Right forelimb (tissue), 1 donor: ENCODE data around the gene FUOM.
"Not testable (repeated sequence)": the region's sequence is repeated elsewhere in the genome, so short reads cannot be mapped to it uniquely, and the experiment has no call there.

Source experiments
- DNase-seq: peaks from one replicate; pipeline ENCODE4 v3.0.0-alpha.2; 2018

The FUOM gene

DNA sequence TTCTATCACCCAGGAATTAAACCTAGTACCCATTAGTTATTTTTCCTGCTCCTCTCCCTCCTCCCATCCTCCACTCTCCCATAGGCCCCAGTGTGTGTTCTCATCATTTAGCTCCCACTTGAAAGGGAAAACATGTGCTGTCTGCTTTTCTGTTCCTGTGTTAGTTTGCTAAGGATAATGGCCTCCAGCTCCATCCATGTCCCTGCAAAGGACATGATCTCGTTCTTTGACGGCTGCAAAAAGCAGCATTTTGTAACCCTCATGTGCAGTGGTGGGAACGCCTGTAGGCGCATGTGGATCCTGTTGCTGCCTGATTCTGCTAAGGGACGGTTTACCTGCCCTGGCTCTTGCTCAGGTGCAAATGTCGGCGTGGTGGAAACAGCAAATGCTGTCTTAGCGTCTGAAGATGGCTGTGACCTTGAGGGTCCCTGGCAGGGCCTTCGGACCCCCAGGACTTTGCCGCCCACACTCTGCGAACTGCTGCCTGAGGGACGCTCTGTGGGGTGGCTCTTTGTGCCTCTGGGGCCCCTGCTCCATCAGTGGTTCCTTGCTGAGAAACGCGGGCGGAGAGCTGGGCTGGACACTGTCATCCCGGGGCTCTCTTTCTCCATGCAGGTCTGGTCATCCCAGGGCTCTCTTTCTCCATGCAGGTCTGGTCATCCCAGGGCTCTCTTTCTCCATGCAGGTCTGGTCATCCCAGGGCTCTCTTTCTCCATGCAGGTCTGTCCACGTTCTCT lies 30.6 kb upstream of the FUOM start:
- DNase-seq = no peak

- DNase-seq = not testable (repeated sequence)
These were observed 29.1 kb upstream of the FUOM start for GRCh38 chr10:133386951-133387350.

GRCh38 chr10:133385214-133385613 lies 27.4 kb upstream of the FUOM start:
- DNase-seq = no peak

- no peak for DNase-seq
These were observed 26.3 kb upstream of the FUOM start for GRCh38 chr10:133384071-133384470.

DNA sequence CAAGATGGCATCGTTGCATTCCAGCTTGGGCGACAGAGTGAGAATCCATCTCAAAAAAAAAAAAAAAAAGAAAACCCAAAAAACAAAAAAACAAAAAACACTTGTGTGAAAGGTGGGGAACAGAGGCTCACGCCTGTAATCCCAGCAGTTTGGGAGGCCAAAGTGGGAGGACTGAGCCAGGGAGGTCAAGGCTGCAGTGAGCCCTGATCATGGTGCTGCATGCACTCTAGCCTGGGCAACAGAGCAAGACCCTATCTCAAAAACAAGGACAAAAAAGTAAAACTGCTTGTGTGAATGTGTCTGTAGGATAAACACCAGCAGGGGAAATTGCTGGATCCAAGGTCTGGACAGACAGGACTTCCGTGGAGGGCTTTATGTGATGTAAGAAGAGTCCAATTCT lies 25.7 kb upstream of the FUOM start:
- DNase-seq = no peak

DNA sequence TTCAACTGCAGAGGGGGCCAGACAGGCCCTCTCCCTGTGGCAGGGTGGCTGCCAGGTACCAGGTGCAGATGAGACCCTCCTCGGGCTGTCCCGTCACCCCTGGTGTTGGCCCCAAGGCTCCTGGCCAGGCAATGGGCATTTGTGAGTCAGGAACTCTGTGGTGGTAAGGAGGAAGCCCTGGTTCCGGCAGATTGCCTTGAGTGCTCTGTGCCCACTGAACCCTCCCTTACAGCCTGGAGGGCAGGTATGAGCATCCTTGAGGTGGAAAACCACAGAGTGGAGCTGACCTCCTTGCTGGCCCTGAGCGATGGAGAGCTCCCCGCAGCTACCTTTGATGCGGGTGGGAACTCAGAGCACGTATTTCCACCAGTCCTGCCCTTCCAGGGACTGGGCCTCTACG lies 23.2 kb upstream of the FUOM start:
- DNase-seq = no peak

GRCh38 chr10:133379801-133380666 lies 22.2 kb upstream of the FUOM start:
- DNase-seq = no peak

DNA sequence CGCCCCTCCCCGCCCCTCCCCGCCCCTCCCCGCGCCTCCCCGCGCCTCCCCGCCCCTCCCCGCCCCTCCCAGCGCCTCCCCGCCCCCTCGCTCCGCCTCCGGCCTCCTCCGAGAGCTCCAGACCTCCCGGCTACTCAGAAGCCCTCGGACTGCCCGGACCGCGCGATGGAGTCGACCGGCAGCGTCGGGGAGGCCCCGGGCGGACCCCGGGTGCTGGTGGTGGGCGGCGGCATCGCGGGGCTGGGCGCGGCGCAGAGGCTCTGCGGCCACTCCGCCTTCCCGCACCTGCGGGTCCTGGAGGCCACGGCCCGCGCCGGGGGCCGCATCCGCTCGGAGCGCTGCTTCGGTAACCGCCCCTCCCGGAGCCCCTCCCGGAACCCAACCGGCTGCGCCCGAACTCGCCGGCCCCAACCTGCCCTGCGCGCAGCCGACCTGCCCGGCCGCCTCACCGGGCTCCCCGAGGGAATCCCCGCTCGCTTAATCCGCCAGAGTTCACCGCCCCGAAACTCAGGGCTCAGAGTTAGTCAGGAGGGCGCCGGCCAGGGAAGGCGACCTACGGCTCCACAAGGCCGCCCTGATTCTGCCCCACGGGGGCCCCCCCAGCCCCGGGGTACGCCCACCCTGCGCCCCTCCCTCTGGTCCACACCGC lies 21.5 kb upstream of the FUOM start, which contains the start of gene PAOX:
TSS of gene PAOX (plus strand) at position 111 of the 649 bp plus-strand sequence. CDS start at position 166, 55 bp downstream.
- DNase-seq = peak; percentile 71

DNA sequence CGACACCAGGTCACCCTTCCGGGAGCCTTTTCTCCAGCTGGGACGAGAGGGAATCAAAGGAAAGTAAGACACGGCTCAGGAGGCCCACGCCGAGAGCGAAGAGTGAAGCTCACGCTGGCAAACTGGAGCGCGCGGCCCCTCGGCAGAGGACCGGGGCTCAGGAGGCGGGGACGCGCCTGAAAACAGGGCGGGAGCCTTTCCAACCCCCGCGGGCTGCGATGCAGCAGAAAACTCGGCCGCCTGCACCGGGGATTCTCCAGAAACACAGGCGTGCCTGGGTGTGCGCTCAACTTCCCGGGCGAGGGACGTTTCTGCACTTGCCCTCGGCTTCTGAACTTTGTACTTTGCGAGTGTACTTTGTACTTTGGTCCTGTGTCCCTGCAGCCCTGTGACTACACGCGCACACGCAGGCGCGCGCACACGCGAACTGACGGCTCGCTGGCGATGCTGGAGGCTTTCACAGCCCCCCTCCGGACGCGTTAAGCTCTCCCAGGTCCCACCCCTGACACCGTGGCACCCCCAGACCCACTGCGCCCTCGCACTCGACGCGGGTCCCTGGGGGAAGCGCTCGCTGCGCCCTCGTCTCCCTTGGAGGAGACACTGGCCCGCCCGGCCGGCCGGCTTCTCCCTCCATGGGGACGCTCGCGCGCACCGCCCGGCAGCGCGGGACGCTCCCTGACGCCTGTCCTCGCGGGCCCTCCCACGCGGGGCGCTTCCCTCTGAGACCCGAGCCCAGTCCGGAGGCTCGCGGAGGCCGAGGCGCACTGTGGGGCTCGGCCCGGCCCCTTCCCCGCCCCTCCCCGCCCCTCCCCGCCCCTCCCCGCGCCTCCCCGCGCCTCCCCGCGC lies 20.7 kb upstream of the FUOM start:
- DNase-seq = peak; percentile 79

GRCh38 chr10:133377818-133378250 lies 20.0 kb upstream of the FUOM start:
- DNase-seq = no peak

GRCh38 chr10:133377025-133377817 lies 19.4 kb upstream of the FUOM start:
- no peak for DNase-seq

- DNase-seq = not testable (repeated sequence)
These were observed 18.4 kb upstream of the FUOM start for GRCh38 chr10:133376183-133376582.

GRCh38 chr10:133375357-133376115 lies 17.7 kb upstream of the FUOM start:
- DNase-seq = no peak

GRCh38 chr10:133373174-133374090 lies 15.6 kb upstream of the FUOM start, which contains the start of gene ECHS1:
Gene ECHS1, minus strand, starts transcription at chr10:133373354. Its CDS starts 21 bp downstream, at chr10:133373333.
- peak; percentile 97 for DNase-seq

DNA sequence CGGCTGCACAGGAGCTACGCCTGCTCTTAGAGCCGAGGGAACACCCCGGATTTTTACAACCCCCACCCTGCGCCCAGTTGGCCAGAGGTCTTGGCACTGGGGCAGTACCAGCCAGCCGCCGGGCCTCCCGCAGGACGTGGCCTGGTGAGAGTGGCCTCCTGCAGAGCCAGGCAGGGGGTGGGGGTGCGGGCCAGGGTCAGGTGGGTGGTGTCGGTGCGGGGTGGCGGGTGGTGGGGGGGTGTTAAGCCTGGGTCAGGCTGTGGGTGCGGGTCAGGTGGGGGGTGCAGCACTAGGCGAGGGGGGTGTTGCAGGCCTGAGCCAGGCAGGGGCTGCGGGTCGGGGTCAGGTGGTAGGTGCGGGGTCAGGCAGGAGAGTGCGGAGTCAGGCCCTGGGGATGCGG lies 14.7 kb upstream of the FUOM start:
- DNase-seq = no peak

DNA sequence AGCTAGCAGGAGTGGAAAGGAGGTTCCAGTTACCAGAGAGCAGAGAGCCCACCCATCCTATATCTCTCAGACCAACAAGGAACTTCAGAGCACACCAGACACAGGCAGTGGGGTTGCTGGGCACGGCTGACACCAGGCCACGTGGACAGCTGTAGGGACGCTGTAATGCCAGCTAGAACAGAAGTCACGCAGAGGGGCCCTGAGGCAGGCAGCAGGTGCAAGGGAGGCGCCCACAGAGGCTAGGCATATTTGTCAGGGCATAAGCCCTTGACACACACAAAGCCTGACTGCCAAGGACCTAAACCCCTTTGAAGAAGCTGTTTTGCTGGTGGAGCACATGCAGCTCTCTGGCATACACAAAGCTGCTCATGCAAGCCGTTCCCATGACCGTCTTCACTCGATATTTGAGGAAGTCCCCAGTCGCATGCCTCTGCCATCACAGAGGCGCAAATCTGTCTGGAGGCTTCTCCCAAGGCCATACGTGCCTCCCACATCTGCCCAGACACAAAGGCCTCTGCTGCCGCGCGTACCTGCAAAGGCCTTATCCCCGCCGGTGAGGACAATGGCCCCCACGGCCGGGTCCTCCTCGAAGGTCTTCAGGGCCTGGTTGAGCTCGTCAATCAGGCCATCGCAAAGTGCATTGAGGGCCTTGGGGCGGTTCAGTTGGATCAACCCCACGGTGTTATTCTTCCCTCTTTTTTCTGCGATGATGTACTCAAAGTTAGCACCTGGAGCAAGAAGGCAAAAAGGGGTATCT lies 12.4 kb upstream of the FUOM start:
- no peak for DNase-seq

- DNase-seq = no peak
These were observed 10.3 kb upstream of the FUOM start for GRCh38 chr10:133368153-133368552.

DNA sequence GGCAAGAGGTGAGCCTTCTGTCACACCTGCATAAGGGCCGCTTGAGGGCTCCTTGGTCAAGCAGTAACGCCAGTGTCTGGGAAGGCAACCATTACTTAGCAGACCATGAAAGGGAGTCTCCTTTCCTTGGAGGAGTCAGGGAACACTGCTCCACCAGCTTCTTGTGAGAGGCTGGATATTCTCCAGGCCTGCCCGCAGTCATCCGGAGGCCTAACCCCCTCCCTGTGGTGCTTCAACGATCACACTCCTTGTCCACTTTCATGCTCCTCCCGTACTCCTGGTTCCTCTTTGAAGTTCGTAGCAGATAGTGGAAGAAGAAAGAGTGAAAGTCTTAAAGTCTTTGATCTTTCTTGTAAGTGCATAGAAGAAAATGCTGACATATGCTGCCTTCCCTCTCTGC lies 9.6 kb upstream of the FUOM start:
- DNase-seq = not testable (repeated sequence)

- DNase-seq = no peak
These were observed 8.9 kb upstream of the FUOM start for GRCh38 chr10:133366751-133367150.
